IMR-90 (cell line): Measurements from ENCODE around the gene GMPPB. TPM values are rescaled to one million over a fixed set of nuclear protein-coding genes. Genes with fewer than 3 reads are reported as not detected.

Experiments
- ATAC-seq: fragments of 200-7000 bp; cut with Tn5 transposase; 2 replicates; pipeline ENCODE4 v1.9.1; 2020; ENCODE audit warnings: low read depth, mild to moderate bottlenecking, moderate library complexity
- BruUV-seq: library from RNA; stranded (reverse); fragments of 400-500 nt; replicated peaks from 2 replicates; lab custom pipeline; 2021; lab: Mats Ljungman, UMichigan
- CTCF ChIA-PET: fragments of 300-600 bp; formaldehyde crosslinking; extraction: SDS; loops from one replicate; lab custom pipeline; 2021; ENCODE audit warnings: antibody characterized with exemption; lab: Yijun Ruan, JAX
- POLR2A ChIA-PET: fragments of 300-600 bp; sonication (Branson Sonifier 250); formaldehyde crosslinking; loops from one replicate; lab custom pipeline; 2022; ENCODE audit warnings: antibody characterized with exemption; ENCODE audit not compliant: unreplicated experiment; lab: Charles Lee
- DNase-seq: peaks from one replicate; pipeline ENCODE4 v3.0.0; 2013
- H2AFZ ChIP-seq: replicated peaks from 2 replicates; pipeline ENCODE3; 2013; ENCODE audit warnings: low read length, mild to moderate bottlenecking; ENCODE audit not compliant: poor library complexity
- H2AK5ac ChIP-seq: 2 replicates; pipeline ENCODE4 v1.6.1; 2013; ENCODE audit warnings: low read depth, low read length, inconsistent platforms
- H2AK9ac ChIP-seq: replicated peaks from 2 replicates; pipeline ENCODE3; 2013; ENCODE audit warnings: mild to moderate bottlenecking, low read depth, low read length, moderate library complexity; ENCODE audit not compliant: poor library complexity
- H2BK120ac ChIP-seq: 2 replicates; pipeline ENCODE4 v1.6.1; 2013; ENCODE audit warnings: low read depth, low read length, inconsistent platforms
- H2BK15ac ChIP-seq: 3 replicates; pipeline ENCODE4 v1.6.1; 2013; ENCODE audit warnings: low read depth, low read length, inconsistent platforms
- H2BK20ac ChIP-seq: 2 replicates; pipeline ENCODE4 v1.6.1; 2013; ENCODE audit warnings: low read depth, mild to moderate bottlenecking, inconsistent platforms, low read length, moderate library complexity
- H2BK5ac ChIP-seq: 2 replicates; pipeline ENCODE4 v1.6.1; 2013; ENCODE audit warnings: mild to moderate bottlenecking, low read depth, low read length, inconsistent platforms; ENCODE audit not compliant: poor library complexity, severe bottlenecking
- H3K14ac ChIP-seq: replicated peaks from 2 replicates; pipeline ENCODE4 v1.6.1; 2013; ENCODE audit warnings: low read depth, low read length, inconsistent platforms
- H3K18ac ChIP-seq: 2 replicates; pipeline ENCODE4 v1.6.1; 2013; ENCODE audit warnings: low read depth, low read length, control low read depth
- H3K23ac ChIP-seq: 2 replicates; pipeline ENCODE4 v1.6.1; 2013; ENCODE audit warnings: low read depth, low read length, inconsistent platforms
- H3K27ac ChIP-seq: 2 replicates; pipeline ENCODE4 v1.5.1; 2013; ENCODE audit warnings: mild to moderate bottlenecking, control low read depth, low read length; ENCODE audit not compliant: insufficient read depth
- H3K27me3 ChIP-seq: 2 replicates; pipeline ENCODE4 v1.6.1; 2013; ENCODE audit warnings: low read length; ENCODE audit not compliant: control insufficient read depth, insufficient read depth
- H3K36me3 ChIP-seq: 2 replicates; pipeline ENCODE4 v1.6.1; 2013; ENCODE audit warnings: low read length, mixed read lengths; ENCODE audit not compliant: control insufficient read depth, insufficient read depth
- H3K4ac ChIP-seq: 2 replicates; pipeline ENCODE4 v1.6.1; 2013; ENCODE audit warnings: low read depth, low read length, inconsistent platforms
- H3K4me1 ChIP-seq: 2 replicates; pipeline ENCODE4 v1.6.1; 2013; ENCODE audit warnings: low read length, mixed read lengths; ENCODE audit not compliant: control insufficient read depth, insufficient read depth
- H3K4me2 ChIP-seq: 2 replicates; pipeline ENCODE4 v1.6.1; 2013; ENCODE audit warnings: low read depth, mild to moderate bottlenecking, control low read depth, low read length, moderate library complexity
- H3K4me3 ChIP-seq: 2 replicates; pipeline ENCODE4 v1.5.1; 2013; ENCODE audit warnings: low read depth, mild to moderate bottlenecking, control low read depth, low read length, moderate library complexity; ENCODE audit not compliant: insufficient read depth
- H3K56ac ChIP-seq: 2 replicates; pipeline ENCODE4 v1.6.1; 2013; ENCODE audit warnings: low read length, inconsistent platforms; ENCODE audit not compliant: insufficient read depth; ENCODE audit errors: extremely low read depth
- H3K79me1 ChIP-seq, 2 experiments: 2 replicates each; pipeline ENCODE4 v1.6.1; 2013; ENCODE audit warnings: low read length in 2 of 2, inconsistent platforms in 1 of 2, low read depth in 1 of 2
- H3K9ac ChIP-seq: 2 replicates; pipeline ENCODE4 v1.6.1; 2013; ENCODE audit warnings: low read depth, low read length, control low read depth
- H3K9me1 ChIP-seq: 2 replicates; pipeline ENCODE4 v1.6.1; 2013; ENCODE audit warnings: low read length, inconsistent platforms; ENCODE audit not compliant: insufficient read depth
- H3K9me3 ChIP-seq: 2 replicates; pipeline ENCODE4 v1.6.1; 2013; ENCODE audit warnings: low read length; ENCODE audit not compliant: control insufficient read depth, insufficient read depth
- H4K20me1 ChIP-seq: 2 replicates; pipeline ENCODE4 v1.6.1; 2013; ENCODE audit warnings: low read length, inconsistent platforms; ENCODE audit not compliant: insufficient read depth
- H4K5ac ChIP-seq: 2 replicates; pipeline ENCODE4 v1.6.1; 2013; ENCODE audit warnings: mild to moderate bottlenecking, low read depth, low read length, control low read depth
- H4K8ac ChIP-seq, 2 experiments: 2 replicates each; pipeline ENCODE4 v1.6.1; 2013; ENCODE audit warnings: low read depth in 2 of 2, low read length in 2 of 2, control low read depth in 1 of 2, inconsistent platforms in 1 of 2
- H4K91ac ChIP-seq: 2 replicates; pipeline ENCODE4 v1.6.1; 2013; ENCODE audit warnings: low read depth, low read length, inconsistent platforms; ENCODE audit not compliant: insufficient read depth
- CTCF ChIP-seq: conservative IDR thresholded peaks from 2 replicates; pipeline ENCODE4 v1.5.1; 2012; ENCODE audit warnings: mild to moderate bottlenecking, low read depth, low read length, improper control_type of control experiment
- MAZ ChIP-seq: IDR thresholded peaks from 2 replicates; pipeline ENCODE4 v1.6.1; 2012; ENCODE audit warnings: low read depth, mild to moderate bottlenecking, low read length, improper control_type of control experiment, moderate library complexity, borderline replicate concordance
- MXI1 ChIP-seq: IDR thresholded peaks from 2 replicates; pipeline ENCODE4 v1.6.1; 2012; ENCODE audit warnings: low read depth, mild to moderate bottlenecking, low read length, moderate library complexity, borderline replicate concordance
- POLR2A ChIP-seq: IDR thresholded peaks from 2 replicates; pipeline ENCODE4 v1.6.1; 2012; ENCODE audit warnings: mild to moderate bottlenecking, low read depth, low read length
- RAD21 ChIP-seq: IDR thresholded peaks from 2 replicates; pipeline ENCODE4 v1.6.1; 2012; ENCODE audit warnings: low read length, improper control_type of control experiment
- RCOR1 ChIP-seq: IDR thresholded peaks from 2 replicates; pipeline ENCODE4 v1.6.1; 2012; ENCODE audit warnings: mild to moderate bottlenecking, low read length, improper control_type of control experiment; ENCODE audit not compliant: insufficient replicate concordance
- SMC3 ChIP-seq: fragments of 150-350 bp; IDR thresholded peaks from 2 replicates; pipeline ENCODE4 v1.6.1; 2016; ENCODE audit warnings: low read depth, mild to moderate bottlenecking, antibody characterized with exemption, low read length, moderate library complexity
- WGBS, 2 experiments: methylation state at CpG; one replicate each; pipeline versions ENCODE4 v1.1.5 to v1.1.7; 2013; ENCODE audit warnings: missing lambda C conversion rate in 2 of 2; ENCODE audit not compliant: insufficient read length in 1 of 2; ENCODE audit errors: extremely low coverage in 2 of 2; 5-methylcytosine and 5-hydroxymethylcytosine counted together
- dilution Hi-C: fragments of 300-500 bp; cut with HindIII; formaldehyde crosslinking; loops from one replicate; pipeline ENCODE4 v1.14.3; 2018; ENCODE audit warnings: low sequenced_read_pairs; ENCODE audit not compliant: unreplicated experiment
- in situ Hi-C: fragments of 300-500 bp; cut with MboI; formaldehyde crosslinking; loops from 3 replicates; pipeline ENCODE4 v1.14.3; 2019; ENCODE audit warnings: low sequenced_read_pairs, inconsistent platforms, mixed read lengths
- intact Hi-C: fragments of 100-400 bp; cut with micrococcal nuclease; formaldehyde crosslinking; loops from 2 replicates; pipeline ENCODE4 v1.10.0; 2022
- polyA plus RNA-seq, 3 experiments: library from polyadenylated mRNA; depleted of rRNA; stranded (reverse); fragments of >200 nt; gene quantifications; 2 replicates each; pipeline ENCODE4 v1.2.3, GENCODE V29; 2012; ENCODE audit warnings: low replicate concordance in 1 of 3
- total RNA-seq: library from RNA; depleted of rRNA; stranded (reverse); fragments of >200 nt; gene quantifications from 2 replicates; pipeline ENCODE4 v1.2.3, GENCODE V29; 2012
- TF ChIP-seq, protein P1 (sequence below): fragments of 150-350 bp; IDR thresholded peaks from 2 replicates; pipeline ENCODE4 v1.6.1; 2017; ENCODE audit warnings: mild to moderate bottlenecking, antibody characterized with exemption, low read length, low read depth

The GMPPB gene
- total and polyA plus RNA-seq, 2 of the 4 experiments (the other 2 are of a cell fraction) = 27.9 to 37.3 TPM

GRCh38 chr3:49719214-49719884 is 4.4 kb downstream of the GMPPB start, which contains the start of gene AMIGO3:
AMIGO3 (minus strand) TSS chr3:49719684; CDS start chr3:49719465, 219 bp downstream.
- H3K27me3 ChIP-seq = no peaks in the 10 kb centered on the region
- 0 out of 2 replicates have a peak within 1 kb of the TSS, but pooled peaks have one; percentile 33 for H4K5ac ChIP-seq
- in situ Hi-C loops = no loop called here
- peak within 1 kb of the TSS; percentile 65; the same call in 1 of the 2 replicates for H3K9ac ChIP-seq
- H3K79me1 ChIP-seq = peaks cover 15 to 38% of the 10 kb centered on the region in 2 experiments; a peak in 3 of 4 replicates
- peak within 1 kb of the TSS; percentile 95 for H2AFZ ChIP-seq
- H2BK20ac ChIP-seq = no peak within 1 kb of the TSS
- peak within 1 kb of the TSS; percentile 38; the same call in 1 of the 2 replicates for H3K14ac ChIP-seq
- no TSS peak for BruUV-seq
- H2BK5ac ChIP-seq = no peak within 1 kb of the TSS
- TF ChIP-seq MXI1 (no peak), POLR2A (peak; percentile 53; the same call in 1 of the 2 replicates), MAZ (peak; percentile 74; the same call in 1 of the 2 replicates), RCOR1 (no peak), CTCF (peak; percentile 39), RAD21 (peak; percentile 38), SMC3 (0 out of 2 replicates have a peak, but pooled peaks have one; percentile 17)
- TF ChIP-seq, protein P1, sequence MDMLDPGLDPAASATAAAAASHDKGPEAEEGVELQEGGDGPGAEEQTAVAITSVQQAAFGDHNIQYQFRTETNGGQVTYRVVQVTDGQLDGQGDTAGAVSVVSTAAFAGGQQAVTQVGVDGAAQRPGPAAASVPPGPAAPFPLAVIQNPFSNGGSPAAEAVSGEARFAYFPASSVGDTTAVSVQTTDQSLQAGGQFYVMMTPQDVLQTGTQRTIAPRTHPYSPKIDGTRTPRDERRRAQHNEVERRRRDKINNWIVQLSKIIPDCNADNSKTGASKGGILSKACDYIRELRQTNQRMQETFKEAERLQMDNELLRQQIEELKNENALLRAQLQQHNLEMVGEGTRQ = peak; percentile 28; the same call in 1 of the 2 replicates
- H3K4me1 ChIP-seq = peaks cover 13% of the 10 kb centered on the region
- ATAC-seq = peak; percentile 75
- H3K56ac ChIP-seq = no peak within 1 kb of the TSS
- H3K23ac ChIP-seq = peak within 1 kb of the TSS; percentile 49
- H3K4me2 ChIP-seq = peak within 1 kb of the TSS; percentile 98
- no peak within 1 kb of the TSS for H3K18ac ChIP-seq
- no peaks in the 10 kb centered on the region for H3K9me3 ChIP-seq
- DNase-seq = peak; percentile 86
- no peak within 1 kb of the TSS; the same call in 1 of the 2 replicates for H3K27ac ChIP-seq
- no peak within 1 kb of the TSS for H4K91ac ChIP-seq
- dilution Hi-C loops = no loop called here
- peak within 1 kb of the TSS; percentile 46; the same call in 1 of the 2 replicates for H2AK5ac ChIP-seq
- H3K4me3 ChIP-seq = peak within 1 kb of the TSS; percentile 69
- peaks cover 30% of the 10 kb centered on the region for H3K36me3 ChIP-seq
- intact Hi-C loops = loop anchor here (1.0 kb wide), 1 partner anchor 120 kb away; no protein-coding TSS in a partner anchor
- no peak within 1 kb of the TSS for H2BK120ac ChIP-seq
- peaks cover 5% of the 10 kb centered on the region; the same call in 1 of the 2 replicates for H3K9me1 ChIP-seq
- WGBS, 2 experiments = 3% methylated on average over 25 of the region's 50 CpGs; no CpG with 5 or more reads in 1 of the 2 experiments
- peak within 1 kb of the TSS in 1 of 2 experiments; percentile 43; a peak in 1 of 4 replicates for H4K8ac ChIP-seq
- peak within 1 kb of the TSS; percentile 31 for H3K4ac ChIP-seq
- ChIA-PET POLR2A (interaction anchor here (0.6 to 0.8 kb wide), 2 partner anchors 42 to 117 kb away, joined by 4 to 5 read pairs; no protein-coding TSS in a partner anchor), CTCF (interaction anchor here (1.0 to 3.3 kb wide), 3 partner anchors 120 to 186 kb away, joined by 3 to 9 read pairs (median 3); no protein-coding TSS in a partner anchor)
- peak within 1 kb of the TSS; percentile 91 for H2AK9ac ChIP-seq
- H4K20me1 ChIP-seq = peaks cover 31% of the 10 kb centered on the region
- no peak within 1 kb of the TSS for H2BK15ac ChIP-seq
